Activated CD4-positive, alpha-beta T cell treated with anti-CD3 and anti-CD28 coated beads, Interleukin-2, Interleukin-6, amounts not matched to agents 100 ng/mL and 50 ng/mL, durations not matched to agents 16 hours and 8 hours (primary cell): ENCODE data around the gene TMEM47.

Source experiments
- DNase-seq: peaks from one replicate; pipeline ENCODE4 v3.0.0-alpha.2; 2020

Gene TMEM47

DNA sequence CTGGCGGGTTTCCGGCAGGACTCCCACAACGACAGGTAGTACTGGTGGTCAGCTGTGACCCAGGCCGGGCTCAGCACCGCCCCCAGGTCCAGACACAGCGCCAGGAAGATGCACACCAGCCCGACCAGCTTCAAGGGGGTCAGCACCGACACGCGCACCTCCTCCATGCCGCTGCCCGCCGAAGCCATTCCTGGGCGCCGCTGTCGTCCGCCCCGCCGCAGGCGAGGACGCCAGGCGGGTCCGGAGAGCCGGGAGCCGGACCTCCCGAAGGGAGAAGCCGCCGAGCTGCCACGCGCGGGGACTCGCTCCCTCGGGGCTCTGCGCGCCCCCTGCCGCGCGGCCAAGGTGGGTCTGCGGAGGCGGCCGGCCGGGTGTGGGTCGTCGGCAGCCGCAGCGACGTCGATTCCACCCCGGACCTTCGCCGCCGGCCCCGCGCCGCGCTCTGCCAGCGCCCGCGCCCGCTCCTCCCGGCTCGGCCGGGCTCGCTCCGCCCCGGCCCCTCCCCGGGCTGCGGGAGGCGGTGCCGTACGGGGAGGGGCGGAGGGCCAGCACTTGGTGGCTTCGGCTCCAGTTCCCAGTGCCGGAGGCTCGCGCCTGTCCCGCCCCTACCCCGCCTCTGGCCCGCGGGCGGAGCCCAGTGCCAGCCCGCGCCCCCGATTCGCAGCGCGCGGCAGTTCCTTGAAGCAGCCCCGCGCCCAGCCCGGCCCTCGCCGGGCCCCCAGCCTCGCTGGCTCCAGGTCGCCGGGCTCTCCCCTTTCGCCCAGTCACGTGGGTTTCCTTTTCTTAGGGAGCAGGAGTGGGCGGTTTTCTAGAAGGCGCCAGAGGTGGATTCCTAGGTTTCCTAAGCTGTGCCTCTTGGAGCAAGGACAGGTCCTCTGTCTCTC lies at the start of gene TMEM47:
TSS of gene TMEM47 (minus strand) at position 444 of the 884 bp plus-strand sequence. CDS start at position 188, 256 bp downstream.
- peak; percentile 1 for DNase-seq

DNA sequence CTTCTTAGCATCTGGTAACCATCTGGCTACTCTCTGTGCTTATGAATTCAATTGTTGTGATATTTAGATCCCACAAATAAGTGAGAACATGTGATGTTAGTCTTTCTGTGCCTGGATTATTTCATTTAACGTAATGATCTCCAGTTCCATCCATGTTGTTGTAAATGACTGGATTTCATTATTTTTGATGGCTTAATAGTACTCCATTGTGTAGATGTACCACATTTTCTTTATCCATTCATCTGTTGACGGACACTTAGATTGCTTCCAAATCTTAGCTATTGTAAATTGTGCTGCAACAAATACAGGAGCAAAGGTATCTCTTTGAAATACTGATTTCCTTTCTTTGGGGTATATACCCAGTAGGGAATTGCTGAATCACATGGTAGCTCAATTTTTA lies 30.0 kb upstream of the TMEM47 start:
- DNase-seq, result no peak

DNA sequence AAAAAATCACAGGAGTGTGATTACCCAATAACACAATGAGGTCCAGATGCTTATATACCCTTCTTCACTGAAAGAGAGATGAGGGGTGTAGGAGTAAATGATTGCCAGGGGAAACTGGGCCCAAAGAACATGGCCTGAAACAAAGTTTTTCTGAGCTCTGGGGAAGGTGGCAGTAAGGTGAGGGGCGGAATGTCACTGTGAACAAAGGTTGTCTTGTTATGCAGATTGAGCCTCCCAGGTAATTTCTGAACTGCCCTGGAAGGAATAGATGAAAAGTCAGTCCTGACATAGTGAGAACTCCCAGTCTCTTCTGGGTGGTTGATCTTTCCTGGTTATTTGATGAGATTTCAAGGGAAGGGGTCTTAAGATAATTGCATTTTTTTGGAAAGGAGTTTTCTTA lies 2.5 kb upstream of the TMEM47 start:
- DNase-seq, result no peak

DNA sequence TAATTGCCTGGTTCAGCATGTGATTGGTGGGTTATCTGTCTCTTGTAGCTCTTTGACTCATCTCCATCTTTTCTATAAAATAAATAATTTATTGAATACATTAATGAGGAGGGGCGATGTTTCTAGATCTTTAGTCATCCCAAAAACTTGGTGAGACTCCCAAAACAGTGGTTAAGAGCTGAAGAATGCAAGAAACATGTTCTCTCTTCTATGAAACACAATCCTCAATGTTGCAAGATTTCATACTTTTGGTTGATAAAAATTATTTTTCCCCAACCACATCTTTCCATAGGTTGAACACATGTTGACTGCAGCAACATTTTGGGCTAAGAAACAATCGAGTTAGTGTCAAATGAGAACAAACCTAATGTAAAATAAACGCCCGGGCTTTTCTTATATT lies 1.2 kb upstream of the TMEM47 start:
- no peak for DNase-seq

DNA sequence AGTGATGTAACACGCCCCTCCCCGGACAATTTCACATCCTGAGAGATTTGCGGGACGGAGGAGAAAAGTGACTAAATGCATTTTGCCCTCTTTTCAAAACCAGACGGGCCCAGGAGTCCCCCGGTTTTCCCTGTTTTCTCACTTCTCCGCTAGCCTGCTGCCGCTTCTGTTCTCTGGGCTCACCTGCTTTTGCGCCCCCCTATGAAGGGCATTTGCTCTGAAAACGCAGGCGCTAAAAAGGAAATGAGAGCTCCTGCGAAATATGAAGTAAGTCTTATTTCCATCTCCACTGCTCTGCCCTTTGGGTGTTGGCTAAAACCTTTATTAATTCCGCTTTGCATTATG lies 613 bp upstream of the TMEM47 start:
- no peak for DNase-seq

DNA sequence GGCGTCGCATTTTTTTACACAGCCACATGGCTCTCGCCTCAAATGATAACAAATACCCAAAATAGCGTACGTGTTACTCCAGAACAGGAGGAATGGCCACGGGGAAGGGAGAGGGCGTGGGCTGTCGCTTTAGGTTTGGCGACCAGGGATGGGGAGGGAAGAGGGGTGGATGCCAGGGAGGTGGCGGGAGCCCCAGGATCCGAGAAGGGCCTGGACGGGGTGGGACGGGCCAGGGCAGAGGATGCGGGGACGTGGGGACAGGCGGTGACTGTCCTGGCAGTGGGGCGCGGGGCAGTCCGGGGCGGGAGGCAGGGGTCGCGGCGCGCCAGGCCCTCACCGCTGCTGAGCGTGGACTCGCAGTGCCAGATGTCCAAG lies 631 bp downstream of the TMEM47 start:
- DNase-seq, result no peak

DNA sequence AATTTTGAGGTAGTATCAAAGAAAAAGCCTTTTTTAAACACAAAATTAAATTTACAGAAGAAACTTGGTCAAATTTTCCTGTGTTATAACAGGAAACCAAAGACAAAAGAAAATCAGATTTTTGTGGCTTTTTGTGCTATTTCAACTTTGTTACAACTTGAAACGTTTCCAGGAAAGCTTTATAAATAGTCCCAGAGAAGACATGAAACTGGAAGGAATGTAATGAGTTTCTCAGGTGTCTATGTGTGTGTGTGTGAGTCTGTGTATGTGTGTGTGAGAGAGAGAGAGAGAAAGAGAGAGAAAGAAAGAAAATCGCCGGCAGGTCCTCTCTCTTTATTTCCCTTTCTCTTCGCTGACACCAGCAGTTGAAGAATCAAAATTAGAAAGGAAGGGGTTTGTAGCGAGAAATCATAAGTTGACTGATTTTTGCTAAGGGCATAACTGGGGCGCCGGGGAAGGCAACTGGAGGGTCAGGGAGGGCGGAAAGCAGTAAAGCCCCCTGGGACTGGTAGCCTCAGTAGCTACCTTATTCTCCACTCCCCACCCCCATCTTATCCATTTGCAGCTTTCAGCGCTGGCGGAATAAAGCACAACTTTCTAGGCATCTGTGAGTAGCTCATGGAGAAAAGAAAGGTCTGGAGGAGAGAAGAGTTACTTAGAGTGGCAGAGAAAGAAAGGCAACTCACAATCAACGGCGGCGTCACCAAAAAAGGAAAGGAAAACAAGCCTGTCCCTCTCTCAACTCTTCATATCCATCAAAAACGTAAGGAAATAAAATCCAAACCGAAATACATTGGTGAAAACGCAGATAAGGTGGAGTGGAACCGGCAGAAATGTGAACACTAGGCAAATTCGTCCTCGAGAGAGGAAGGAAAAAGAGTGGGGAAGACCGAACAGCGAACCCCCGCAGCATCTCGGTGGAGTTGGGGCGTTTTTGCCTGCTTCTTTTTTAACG lies 1.3 kb downstream of the TMEM47 start:
- DNase-seq, result no peak

DNA sequence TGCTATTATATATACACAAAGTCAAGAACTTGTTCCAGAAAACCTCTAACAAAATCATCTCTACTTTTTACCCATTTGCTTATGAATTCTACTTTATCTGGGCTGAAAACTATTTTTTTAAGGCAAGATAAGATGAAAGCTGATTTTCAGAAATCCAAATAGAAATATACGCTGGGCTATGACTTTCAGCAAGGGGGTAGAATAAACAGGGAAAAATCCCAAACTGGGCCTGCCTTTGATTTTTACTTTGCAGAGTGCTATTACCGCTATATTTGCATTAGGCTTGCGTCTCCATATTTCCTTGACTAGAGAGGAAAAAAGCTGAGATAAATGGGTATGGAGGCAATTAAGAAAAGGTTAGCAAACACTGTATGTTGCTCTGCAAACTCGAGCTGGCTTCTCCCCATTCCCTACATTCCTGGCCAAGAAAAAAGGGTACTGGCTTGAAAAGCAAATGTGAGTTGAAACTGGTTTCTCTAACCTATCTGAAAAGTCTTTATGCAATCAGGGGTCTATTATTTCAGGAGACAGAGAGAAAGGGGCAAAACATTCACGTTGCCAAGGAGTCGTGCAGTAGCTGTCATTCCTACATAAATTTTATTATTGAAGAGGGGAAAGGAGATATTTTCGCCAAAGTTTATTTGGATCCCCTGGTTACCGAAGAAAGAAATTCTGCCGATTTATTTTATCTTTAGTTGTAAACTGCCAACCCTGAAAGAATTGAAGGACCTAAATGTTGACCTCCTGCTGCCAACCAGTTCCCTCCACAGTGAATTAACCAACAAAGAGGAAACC lies 2.2 kb downstream of the TMEM47 start:
- no peak for DNase-seq

DNA sequence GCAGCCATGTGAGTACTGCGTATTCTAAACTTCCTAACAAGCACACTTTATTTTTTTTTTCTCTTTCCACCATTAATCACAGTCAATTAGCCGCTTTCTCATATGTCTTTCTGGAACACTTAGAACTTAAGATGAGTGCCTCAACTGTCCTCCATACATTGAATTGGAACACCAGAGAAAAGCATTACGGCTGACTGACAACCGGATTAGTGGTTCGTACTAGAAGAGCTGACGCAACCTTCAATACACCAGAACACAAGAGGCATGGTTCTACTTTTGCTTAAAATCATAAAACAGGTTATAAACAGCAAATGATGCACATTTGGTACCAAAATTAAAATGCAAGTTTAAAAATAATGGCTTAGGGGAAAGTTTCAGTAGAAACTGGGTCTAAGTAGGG lies 3.3 kb downstream of the TMEM47 start:
- no peak for DNase-seq

DNA sequence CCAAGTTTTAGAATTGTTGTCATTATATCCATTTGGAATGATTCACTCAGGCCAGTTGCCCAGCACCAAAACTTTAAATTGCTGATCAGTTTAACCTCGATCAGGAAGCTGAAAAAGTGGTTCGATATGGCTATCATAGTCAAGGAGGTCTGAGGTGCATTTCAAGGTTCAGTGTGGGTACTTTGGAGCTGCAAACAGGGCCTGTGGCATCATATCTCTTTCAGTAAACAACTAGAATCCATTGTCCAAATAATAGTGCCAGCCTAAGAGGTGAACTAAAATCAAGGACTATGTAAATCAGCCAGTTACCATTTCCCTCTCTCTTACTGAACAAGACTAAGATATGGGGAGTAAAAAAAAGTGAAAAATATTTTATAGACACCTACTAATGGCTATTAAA lies 14.2 kb downstream of the TMEM47 start:
- no peak for DNase-seq

DNA sequence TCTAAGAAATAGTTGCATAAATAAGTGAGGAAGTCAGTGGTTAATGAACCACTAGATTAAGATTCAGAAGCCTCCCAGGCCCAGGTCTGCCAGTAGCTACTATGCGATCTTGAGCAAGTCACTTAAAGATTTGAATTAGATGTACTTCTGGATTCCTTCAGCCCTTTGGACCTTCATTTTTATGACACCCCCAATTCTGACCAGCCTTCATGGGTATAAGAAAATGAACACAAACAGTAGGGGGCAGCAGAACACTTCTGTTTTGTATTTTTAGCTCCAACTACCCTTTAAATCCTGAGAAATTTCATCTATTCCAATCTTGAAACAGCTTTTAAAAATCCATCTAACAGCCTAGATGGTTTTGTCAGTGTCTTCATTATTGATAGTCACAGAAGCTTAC lies 19.0 kb downstream of the TMEM47 start:
- DNase-seq, result peak; percentile 20

DNA sequence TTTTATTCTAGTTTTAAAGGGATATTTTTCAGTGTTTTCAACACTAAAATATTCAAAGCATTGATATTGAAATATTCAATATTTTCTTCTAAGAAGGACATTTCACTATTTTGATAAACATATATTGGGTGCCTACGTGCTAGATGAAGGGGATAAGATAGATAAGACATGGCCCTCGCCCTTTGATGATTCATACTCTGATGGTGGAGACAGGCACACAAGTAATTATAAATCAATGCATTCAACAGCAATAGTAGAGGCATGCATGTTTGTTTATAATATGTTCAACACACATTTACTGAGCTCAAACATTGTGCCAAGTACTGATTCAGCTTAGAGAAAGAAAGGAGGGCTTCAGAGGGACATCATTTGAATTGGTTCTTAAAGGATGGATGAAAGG lies 22.7 kb downstream of the TMEM47 start:
- no peak for DNase-seq

DNA sequence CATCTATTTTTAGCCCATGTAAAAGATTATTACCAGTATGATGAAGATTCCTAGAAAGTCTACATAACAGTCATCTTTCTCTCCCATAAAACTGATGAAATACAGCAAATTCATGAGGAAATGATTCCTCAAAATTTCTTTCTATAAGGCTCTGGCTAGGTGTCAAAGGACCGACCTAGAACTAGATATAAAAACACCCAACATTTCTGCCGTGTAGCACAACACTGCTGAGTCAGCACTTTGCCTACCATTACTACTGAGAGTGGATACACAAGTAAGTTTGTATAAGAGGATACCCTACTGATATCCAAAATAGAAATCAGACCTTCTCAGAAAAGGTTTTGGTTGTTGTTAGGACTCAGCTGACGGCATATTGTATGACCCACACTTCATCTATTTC lies 24.7 kb downstream of the TMEM47 start:
- DNase-seq, result no peak

DNA sequence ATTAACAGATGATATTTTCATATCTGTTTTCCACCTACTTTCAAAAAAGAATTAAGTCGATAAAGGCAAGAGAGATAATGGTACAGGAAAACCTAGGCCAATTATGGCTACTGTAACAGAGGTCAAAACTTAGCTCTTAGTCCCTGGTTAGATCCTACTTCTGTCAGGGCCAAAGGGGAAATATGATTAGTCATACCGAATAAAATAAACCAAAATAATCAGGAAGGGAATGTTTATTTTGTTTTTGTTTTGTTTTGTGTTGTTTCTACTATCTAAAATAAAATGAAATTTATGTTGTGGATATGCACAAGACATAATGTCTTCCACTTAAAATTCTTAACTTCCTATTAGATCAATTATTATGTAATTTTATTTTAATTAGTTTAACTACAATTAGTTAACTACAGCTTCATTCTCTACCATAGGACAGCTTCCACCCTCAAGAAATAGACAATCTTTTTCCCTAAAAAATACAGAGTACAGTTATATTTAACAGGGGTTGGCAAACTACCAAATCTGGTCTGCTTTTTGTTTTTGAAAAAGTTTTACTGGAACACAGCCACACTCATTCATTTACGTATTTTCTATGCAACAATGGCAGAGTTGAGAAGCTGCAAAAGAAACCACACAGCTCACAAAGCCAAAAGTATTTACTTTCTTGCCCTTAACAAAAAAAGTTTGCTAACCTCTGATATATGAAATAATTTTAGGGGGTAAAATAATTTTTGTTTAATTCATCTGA lies 25.4 kb downstream of the TMEM47 start:
- DNase-seq, result no peak

DNA sequence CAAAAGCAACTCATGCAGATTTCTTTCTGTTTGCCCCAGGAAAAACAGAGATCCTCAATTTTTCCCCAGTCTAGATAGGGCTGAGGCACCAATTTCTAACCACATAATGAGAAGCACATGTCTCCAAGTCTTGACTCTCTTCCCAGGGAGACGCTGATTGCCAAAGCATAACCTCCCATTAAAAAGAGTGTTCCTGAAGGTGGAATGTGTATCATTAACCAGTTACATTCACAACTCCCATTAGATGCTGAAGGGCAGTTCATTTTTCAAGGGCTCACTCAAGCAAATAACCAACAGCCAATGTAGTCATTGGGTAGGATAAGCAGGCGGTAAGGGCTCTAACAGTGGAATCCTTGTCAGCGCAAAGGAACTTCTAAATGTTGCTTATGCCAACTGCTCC lies 27.5 kb downstream of the TMEM47 start:
- DNase-seq, result no peak

DNA sequence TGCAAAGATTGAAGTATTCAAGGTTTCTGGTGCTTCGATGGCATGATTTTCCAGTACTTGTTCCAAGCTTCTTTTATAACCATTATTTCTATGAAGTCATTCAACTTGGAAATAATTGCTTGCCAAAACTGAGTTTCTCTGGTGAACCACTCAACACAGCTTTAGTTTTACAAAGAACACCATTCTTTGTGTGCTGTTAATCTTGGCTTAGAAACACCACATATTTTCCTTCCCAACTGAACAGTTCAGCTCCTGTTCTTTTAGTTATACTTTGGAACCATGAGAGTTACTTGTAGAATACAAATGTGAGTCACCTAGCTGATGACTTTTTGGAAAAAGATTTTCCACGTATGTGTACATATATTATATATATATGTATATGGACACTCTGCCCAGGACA lies 32.7 kb downstream of the TMEM47 start:
- DNase-seq, result no peak

DNA sequence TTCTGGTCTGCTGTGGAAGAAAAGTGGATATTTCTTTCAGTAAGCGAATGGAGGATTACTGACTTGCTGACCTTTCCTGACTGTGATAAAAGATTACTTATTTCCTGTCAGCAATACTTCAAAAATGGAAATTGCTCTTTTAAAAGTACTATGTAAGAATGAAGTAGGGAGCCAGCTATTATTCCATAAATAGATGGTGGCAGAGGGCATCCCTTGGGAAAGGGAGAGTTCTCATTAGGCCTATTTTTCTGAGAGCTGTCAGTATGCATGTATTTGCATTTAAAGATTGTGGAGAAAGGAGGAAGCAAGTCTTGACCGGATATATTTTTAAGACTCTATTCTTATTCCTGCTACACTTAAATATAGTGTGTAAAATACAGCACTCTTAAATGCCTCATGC lies 37.2 kb downstream of the TMEM47 start:
- no peak for DNase-seq

DNA sequence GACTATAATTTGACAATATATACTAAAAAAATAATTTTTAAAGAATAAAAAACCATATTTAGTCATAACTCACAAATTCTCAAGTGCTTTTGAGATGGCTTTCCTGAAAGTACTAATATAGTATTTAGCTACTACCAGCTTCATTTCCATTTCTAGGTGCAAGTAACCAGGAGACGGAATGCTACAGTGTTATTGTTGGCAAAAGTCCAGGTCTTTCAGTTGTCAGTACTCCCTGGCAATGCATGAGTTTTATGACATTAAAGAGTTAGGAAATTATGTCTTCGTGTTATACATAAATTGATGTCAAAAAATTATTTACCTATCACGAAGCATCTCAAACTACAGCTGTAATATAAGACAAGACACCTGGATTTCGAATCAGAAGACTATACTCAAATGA lies 45.0 kb downstream of the TMEM47 start:
- no peak for DNase-seq

DNA sequence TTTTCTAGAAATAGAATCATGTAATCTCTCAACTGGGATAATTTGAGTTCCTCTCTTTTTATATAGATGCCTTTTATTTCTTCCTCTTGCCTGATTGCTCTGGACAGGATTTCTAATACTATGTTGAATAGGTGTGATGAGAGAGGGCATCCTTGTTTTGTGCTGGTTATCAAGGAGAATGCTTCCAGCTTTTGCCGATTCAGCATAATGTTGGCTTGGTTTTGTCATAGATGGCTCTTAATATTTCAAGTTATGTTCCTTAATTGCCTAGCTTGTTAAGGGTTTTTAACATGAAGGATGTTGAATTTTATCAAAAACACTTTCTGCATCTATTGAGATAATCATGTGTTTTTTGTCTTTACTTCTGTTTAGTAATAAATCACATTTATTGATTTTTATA lies 58.7 kb downstream of the TMEM47 start:
- DNase-seq, result no peak

DNA sequence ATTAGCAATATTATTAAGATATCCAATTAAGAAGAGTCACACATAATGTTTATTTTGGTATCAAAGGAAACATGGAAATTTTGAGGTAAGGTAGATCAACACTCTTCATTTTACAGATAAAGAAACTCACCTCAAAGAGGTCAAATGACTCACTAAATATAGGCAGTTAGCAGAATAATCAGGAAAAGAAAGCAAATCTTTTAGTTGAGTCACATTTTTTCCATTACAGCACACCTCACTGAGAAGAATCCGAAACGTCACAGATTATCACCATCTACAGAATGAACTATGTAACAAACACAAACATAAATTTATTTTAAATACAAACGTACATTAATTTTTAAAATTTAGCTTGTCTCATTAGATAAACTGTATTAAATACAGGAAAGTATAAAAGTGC lies 70.1 kb downstream of the TMEM47 start:
- no peak for DNase-seq

DNA sequence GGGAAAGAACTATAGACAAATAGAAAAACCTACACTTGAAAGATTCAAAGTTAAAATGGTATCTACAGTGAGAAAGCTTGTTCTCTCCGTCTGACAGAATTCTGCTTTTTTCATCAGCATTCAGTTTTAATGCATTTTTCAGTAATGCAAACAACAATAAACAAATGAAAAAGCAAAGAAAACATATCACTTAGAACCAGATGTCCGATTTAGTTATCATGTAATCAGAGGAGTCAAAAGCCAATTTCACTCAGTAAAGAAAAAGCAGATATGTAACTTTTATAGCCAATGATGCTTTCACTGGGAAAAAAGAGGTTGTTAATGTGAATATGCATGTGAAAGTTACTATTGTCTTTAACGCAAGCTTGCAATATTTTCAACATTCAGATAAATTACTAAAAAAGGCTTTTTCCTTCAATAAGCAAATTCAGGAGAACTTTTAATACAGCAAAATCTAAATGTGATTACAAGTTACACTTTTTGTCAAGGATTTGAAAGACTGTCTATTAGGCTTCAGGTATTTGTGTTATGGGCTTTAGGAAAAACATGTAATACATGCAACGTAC lies 70.7 kb downstream of the TMEM47 start:
- no peak for DNase-seq

DNA sequence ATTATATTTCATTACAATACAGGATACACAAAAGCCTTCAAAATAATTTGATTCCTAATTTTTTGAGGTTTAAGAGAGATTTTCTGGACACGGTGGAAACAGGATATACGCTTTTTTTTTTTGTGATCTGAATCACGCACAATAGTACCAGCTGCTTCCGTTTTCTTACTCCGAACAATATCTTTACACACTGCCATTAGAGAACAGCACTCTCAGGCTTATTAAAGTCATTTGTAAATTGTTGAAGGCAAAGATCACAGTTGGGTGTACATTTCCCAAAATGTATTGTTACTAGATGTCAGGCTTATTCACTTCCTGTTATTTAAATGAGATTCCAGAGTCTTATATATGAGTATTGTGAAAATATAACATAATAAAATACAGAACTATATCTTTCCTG lies 71.5 kb downstream of the TMEM47 start:
- DNase-seq, result no peak
